Gastrocnemius medialis (tissue), 4 donors: ENCODE data around the gene ZNF689.

ENCODE experiments used
- POLR2A ChIP-seq, 2 donors: fragments of 450-650 bp; IDR thresholded peaks; one replicate each; pipeline ENCODE4 v1.6.1; 2017; ENCODE audit warnings: antibody characterized with exemption in 2 of 2, mild to moderate bottlenecking in 2 of 2, moderate library complexity in 2 of 2
- TF ChIP-seq, protein P1 (sequence below), 5 experiments: fragments of 450-650 bp in 3 of 5; fragments of 200-600 bp in 2 of 5; sonication (generic) in 2 of 5; IDR thresholded peaks in 4 of 5; conservative IDR thresholded peaks in 1 of 5; 1 replicate in 4 of 5; 2 replicates in 1 of 5; pipeline ENCODE4 v1.5.1; 2016 to 2019; ENCODE audit warnings: antibody characterized with exemption in 5 of 5, mild to moderate bottlenecking in 3 of 5, moderate library complexity in 3 of 5

DNA sequence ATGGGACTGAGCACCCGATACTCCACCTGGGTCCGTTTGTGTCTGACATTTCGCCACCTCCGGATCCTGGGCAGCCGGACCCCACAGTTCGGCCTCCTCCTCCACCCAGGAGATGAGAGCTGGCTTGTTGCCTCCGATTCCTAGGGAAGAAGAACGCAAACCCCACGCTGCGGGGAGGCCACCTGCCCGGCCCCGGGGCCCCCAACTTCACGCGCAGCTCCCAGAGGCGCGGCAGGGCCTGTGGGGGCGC lies 52.6 kb downstream of the ZNF689 start:
- TF ChIP-seq, protein P1, sequence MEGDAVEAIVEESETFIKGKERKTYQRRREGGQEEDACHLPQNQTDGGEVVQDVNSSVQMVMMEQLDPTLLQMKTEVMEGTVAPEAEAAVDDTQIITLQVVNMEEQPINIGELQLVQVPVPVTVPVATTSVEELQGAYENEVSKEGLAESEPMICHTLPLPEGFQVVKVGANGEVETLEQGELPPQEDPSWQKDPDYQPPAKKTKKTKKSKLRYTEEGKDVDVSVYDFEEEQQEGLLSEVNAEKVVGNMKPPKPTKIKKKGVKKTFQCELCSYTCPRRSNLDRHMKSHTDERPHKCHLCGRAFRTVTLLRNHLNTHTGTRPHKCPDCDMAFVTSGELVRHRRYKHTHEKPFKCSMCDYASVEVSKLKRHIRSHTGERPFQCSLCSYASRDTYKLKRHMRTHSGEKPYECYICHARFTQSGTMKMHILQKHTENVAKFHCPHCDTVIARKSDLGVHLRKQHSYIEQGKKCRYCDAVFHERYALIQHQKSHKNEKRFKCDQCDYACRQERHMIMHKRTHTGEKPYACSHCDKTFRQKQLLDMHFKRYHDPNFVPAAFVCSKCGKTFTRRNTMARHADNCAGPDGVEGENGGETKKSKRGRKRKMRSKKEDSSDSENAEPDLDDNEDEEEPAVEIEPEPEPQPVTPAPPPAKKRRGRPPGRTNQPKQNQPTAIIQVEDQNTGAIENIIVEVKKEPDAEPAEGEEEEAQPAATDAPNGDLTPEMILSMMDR (IDR thresholded peaks at IDR 0.05 in 4 of 5, conservative IDR thresholded peaks at IDR 0.05 in 1 of 5), result peak in 1 of 5 experiments; percentile 13
- TF ChIP-seq POLR2A (IDR thresholded peaks at IDR 0.05), result no peak
